IPS-20b (cell line): Measurements from ENCODE around the gene UNC80.
"Not testable (repeated sequence)": the region's sequence is repeated elsewhere in the genome, so short reads cannot be mapped to it uniquely, and the experiment has no call there.

Source experiments
- H3K27ac ChIP-seq: one replicate; pipeline ENCODE4 v1.5.1; 2013; ENCODE audit warnings: low read length
- H3K27me3 ChIP-seq: 2 replicates; pipeline ENCODE4 v1.6.1; 2013; ENCODE audit warnings: mild to moderate bottlenecking, low read length, inconsistent platforms; ENCODE audit not compliant: insufficient read depth
- H3K36me3 ChIP-seq: 2 replicates; pipeline ENCODE4 v1.6.1; 2013; ENCODE audit warnings: low read depth, mild to moderate bottlenecking, inconsistent platforms, low read length, moderate library complexity; ENCODE audit not compliant: insufficient read depth
- H3K4me1 ChIP-seq: 2 replicates; pipeline ENCODE4 v1.6.1; 2013; ENCODE audit warnings: mild to moderate bottlenecking, control low read depth, inconsistent platforms, low read length, moderate library complexity; ENCODE audit not compliant: insufficient read depth
- H3K4me3 ChIP-seq: 2 replicates; pipeline ENCODE4 v1.5.1; 2013; ENCODE audit warnings: mild to moderate bottlenecking, low read length, inconsistent platforms
- H3K9ac ChIP-seq: 2 replicates; pipeline ENCODE4 v1.6.1; 2013; ENCODE audit warnings: low read depth, mild to moderate bottlenecking, inconsistent platforms, low read length, moderate library complexity
- H3K9me3 ChIP-seq: 2 replicates; pipeline ENCODE4 v1.6.1; 2013; ENCODE audit warnings: mild to moderate bottlenecking, low read depth, low read length, inconsistent platforms; ENCODE audit not compliant: insufficient read depth

Gene UNC80

GRCh38 chr2:209767316-209767715, 4.3 kb upstream of the UNC80 start:
- H3K4me1 ChIP-seq, result no peaks in the 10 kb centered on the region; the same call in 1 of the 2 replicates
- no peak overlapping the region for H3K4me3 ChIP-seq
- H3K27me3 ChIP-seq, result peaks cover 89% of the 10 kb centered on the region
- H3K27ac ChIP-seq, result no peak overlapping the region
- no peaks in the 10 kb centered on the region for H3K9me3 ChIP-seq
- no peaks in the 10 kb centered on the region for H3K36me3 ChIP-seq
- no peak overlapping the region for H3K9ac ChIP-seq

- H3K36me3 ChIP-seq, result no peaks in the 10 kb centered on the region
- H3K27ac ChIP-seq, result no peak overlapping the region
- H3K4me3 ChIP-seq, result no peak overlapping the region
- peaks cover 89% of the 10 kb centered on the region for H3K27me3 ChIP-seq
- H3K4me1 ChIP-seq, result no peaks in the 10 kb centered on the region; the same call in 1 of the 2 replicates
- H3K9me3 ChIP-seq, result no peaks in the 10 kb centered on the region
- no peak overlapping the region for H3K9ac ChIP-seq
Measured at GRCh38 chr2:209768557-209768956, 3.1 kb upstream of the UNC80 start.

- Histone ChIP-seq H3K9ac (no peak overlapping the region), H3K4me1 (no peaks in the 10 kb centered on the region; the same call in 1 of the 2 replicates), H3K27me3 (peaks cover 64% of the 10 kb centered on the region), H3K36me3 (no peaks in the 10 kb centered on the region), H3K27ac (no peak overlapping the region), H3K9me3 (no peaks in the 10 kb centered on the region), H3K4me3 (peak overlapping the region; percentile 74)
Measured at GRCh38 chr2:209772290-209772685, 656 bp downstream of the UNC80 start.

DNA sequence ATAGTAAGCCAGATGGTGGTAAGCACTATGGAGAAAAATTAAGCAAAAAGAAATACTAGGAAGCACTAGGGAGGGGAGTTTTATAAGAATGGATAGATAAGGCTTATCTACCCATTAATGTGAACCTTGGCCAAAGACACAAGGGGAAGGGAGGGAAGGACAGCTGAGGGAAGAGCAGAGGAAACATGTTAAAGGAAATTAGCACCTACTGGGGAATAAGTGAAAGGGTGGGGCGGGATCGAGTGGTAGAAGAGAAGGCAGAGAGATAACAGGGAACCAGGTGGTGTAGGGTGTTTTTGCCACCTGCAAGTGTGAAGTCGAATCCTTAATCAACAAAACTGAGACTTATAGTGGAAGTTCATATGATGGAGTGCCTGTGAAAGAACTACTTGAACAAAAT, 1.7 kb downstream of the UNC80 start:
- Histone ChIP-seq H3K9ac (no peak overlapping the region), H3K4me1 (no peaks in the 10 kb centered on the region; the same call in 1 of the 2 replicates), H3K4me3 (no peak overlapping the region), H3K27me3 (peaks cover 54% of the 10 kb centered on the region), H3K27ac (no peak overlapping the region), H3K9me3 (no peaks in the 10 kb centered on the region), H3K36me3 (no peaks in the 10 kb centered on the region)

DNA sequence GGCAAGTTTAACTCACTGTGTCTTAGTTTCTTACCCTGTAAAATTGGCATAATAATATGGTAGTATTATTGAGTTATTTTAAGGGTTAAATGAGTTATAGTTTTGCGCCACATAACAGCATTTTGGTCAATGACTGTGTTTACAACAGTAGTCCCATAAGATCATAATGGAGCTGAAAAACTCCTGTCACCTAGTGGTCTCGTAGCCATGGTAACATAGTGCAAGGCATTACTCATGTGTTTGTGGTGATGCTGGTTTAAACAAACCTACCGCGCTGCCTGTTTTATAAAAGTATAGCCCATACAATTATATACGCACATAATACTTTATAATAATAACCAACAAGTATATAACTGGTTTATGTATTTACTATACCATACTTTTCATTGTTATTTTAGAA, 15.8 kb downstream of the UNC80 start:
- H3K27me3 ChIP-seq, result no peaks in the 10 kb centered on the region
- peaks cover 14% of the 10 kb centered on the region; the same call in 1 of the 2 replicates for H3K4me1 ChIP-seq
- no peak overlapping the region for H3K4me3 ChIP-seq
- no peaks in the 10 kb centered on the region for H3K9me3 ChIP-seq
- H3K9ac ChIP-seq, result no peak overlapping the region
- H3K36me3 ChIP-seq, result no peaks in the 10 kb centered on the region
- H3K27ac ChIP-seq, result no peak overlapping the region

GRCh38 chr2:209788925-209789324, 17.3 kb downstream of the UNC80 start:
- Histone ChIP-seq H3K9me3 (no peaks in the 10 kb centered on the region), H3K4me1 (peaks cover 7% of the 10 kb centered on the region; the same call in 1 of the 2 replicates), H3K9ac (no peak overlapping the region), H3K36me3 (no peaks in the 10 kb centered on the region), H3K27me3 (no peaks in the 10 kb centered on the region), H3K27ac (no peak overlapping the region), H3K4me3 (no peak overlapping the region)

- H3K4me3 ChIP-seq, result no peak overlapping the region
Measured at GRCh38 chr2:209790066-209790728, 18.6 kb downstream of the UNC80 start.

DNA sequence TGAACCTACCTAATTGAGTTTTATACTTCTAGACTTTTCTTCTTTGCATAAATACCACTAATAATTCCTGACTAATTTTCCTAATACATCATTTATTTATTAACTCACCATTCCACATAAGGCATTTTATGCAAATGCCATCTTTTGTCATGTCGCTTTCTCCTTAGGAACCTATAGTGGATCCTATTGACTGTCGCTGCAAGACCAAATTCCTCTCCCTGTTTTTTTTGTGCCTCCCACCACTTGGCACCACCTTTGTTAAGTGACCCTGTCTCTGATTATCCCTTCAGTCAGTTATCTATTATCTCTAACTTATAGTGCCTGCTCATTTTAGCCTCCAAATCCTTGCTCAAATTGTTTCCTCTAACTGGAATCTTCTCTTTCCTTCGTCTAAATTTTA, 19.5 kb downstream of the UNC80 start:
- Histone ChIP-seq H3K36me3 (no peaks in the 10 kb centered on the region), H3K27me3 (no peaks in the 10 kb centered on the region), H3K27ac (no peak overlapping the region), H3K9me3 (no peaks in the 10 kb centered on the region), H3K4me1 (peaks cover 7% of the 10 kb centered on the region; the same call in 1 of the 2 replicates), H3K9ac (no peak overlapping the region), H3K4me3 (no peak overlapping the region)

More at GRCh38 chr2:209790066-209790728, 18.6 kb downstream of the UNC80 start:
- no peak overlapping the region for H3K9ac ChIP-seq
- H3K27ac ChIP-seq, result no peak overlapping the region
- H3K27me3 ChIP-seq, result no peaks in the 10 kb centered on the region
- peaks cover 7% of the 10 kb centered on the region; the same call in 1 of the 2 replicates for H3K4me1 ChIP-seq
- H3K36me3 ChIP-seq, result no peaks in the 10 kb centered on the region
- no peaks in the 10 kb centered on the region for H3K9me3 ChIP-seq

DNA sequence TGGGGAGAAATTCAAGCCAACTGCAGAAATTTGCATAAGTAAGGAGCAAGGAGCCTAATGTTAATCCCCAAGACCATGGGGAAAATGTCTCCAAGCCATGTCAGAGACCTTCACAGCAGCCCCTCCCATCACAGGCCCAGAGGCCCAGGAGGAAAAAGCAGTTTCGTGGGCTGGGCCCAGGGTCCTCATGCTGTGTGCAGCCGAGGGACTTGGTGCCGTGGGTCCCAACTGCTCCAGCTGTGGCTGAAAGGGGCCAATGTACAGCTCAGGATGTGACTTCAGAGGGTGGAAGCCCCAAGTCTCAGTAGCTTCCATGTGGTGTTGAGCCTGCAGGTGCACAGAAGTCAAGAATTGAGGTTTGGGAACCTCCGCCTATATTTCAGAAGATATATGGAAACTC, 23.8 kb downstream of the UNC80 start:
- not testable (repeated sequence) for H3K9me3 ChIP-seq, H3K27me3 ChIP-seq, H3K4me1 ChIP-seq, H3K4me3 ChIP-seq, H3K27ac ChIP-seq, H3K9ac ChIP-seq, H3K36me3 ChIP-seq

- Histone ChIP-seq H3K27me3 (no peaks in the 10 kb centered on the region), H3K4me1 (no peaks in the 10 kb centered on the region)
Measured at GRCh38 chr2:209805351-209805750, 33.7 kb downstream of the UNC80 start.

GRCh38 chr2:209806318-209806717, 34.7 kb downstream of the UNC80 start:
- no peak overlapping the region for H3K27ac ChIP-seq
- H3K27me3 ChIP-seq, result no peaks in the 10 kb centered on the region
- H3K4me3 ChIP-seq, result no peak overlapping the region
- no peaks in the 10 kb centered on the region for H3K9me3 ChIP-seq
- no peaks in the 10 kb centered on the region for H3K4me1 ChIP-seq
- no peak overlapping the region for H3K9ac ChIP-seq
- H3K36me3 ChIP-seq, result no peaks in the 10 kb centered on the region

More at GRCh38 chr2:209805351-209805750, 33.7 kb downstream of the UNC80 start:
- H3K36me3 ChIP-seq, result no peaks in the 10 kb centered on the region
- no peak overlapping the region for H3K27ac ChIP-seq
- H3K9me3 ChIP-seq, result no peaks in the 10 kb centered on the region
- H3K4me3 ChIP-seq, result no peak overlapping the region
- no peak overlapping the region for H3K9ac ChIP-seq

- H3K4me1 ChIP-seq, result peaks cover 7% of the 10 kb centered on the region
Measured at GRCh38 chr2:209808521-209808920, 36.9 kb downstream of the UNC80 start.

More at GRCh38 chr2:209808521-209808920, 36.9 kb downstream of the UNC80 start:
- no peaks in the 10 kb centered on the region for H3K36me3 ChIP-seq
- no peak overlapping the region for H3K9ac ChIP-seq
- no peak overlapping the region for H3K4me3 ChIP-seq
- no peaks in the 10 kb centered on the region for H3K9me3 ChIP-seq
- H3K27me3 ChIP-seq, result no peaks in the 10 kb centered on the region
- H3K27ac ChIP-seq, result no peak overlapping the region
